Tibial artery (tissue), 4 donors: ENCODE measurements around the gene LRRC32.

Experiments
- DNase-seq, 2 donors: peaks; one replicate each; pipeline ENCODE4 v3.0.0-alpha.2; 2019
- H3K27ac ChIP-seq, 2 donors: fragments of 200-600 bp; sonication (generic) in 1 of 2; 1 replicate in 1 of 2; 2 replicates in 1 of 2; pipeline ENCODE4 v1.5.1; 2018 to 2019; ENCODE audit warnings: mild to moderate bottlenecking in 1 of 2
- H3K27me3 ChIP-seq, 2 donors: fragments of 200-600 bp; sonication (generic) in 1 of 2; one replicate each; pipeline versions ENCODE4 v1.5.1 to v1.6.0; 2016 to 2019
- H3K36me3 ChIP-seq, 3 donors: fragments of 200-600 bp; sonication (generic) in 2 of 3; one replicate each; pipeline ENCODE4 v1.5.1; 2016 to 2019; ENCODE audit warnings: mild to moderate bottlenecking in 2 of 3
- H3K4me1 ChIP-seq, 4 donors: fragments of 200-600 bp; sonication (generic) in 2 of 4; 1 replicate in 3 of 4; 2 replicates in 1 of 4; pipeline ENCODE4 v1.5.1; 2016 to 2019
- H3K4me3 ChIP-seq, 2 donors: fragments of 200-600 bp; sonication (generic) in 1 of 2; 1 replicate in 1 of 2; 2 replicates in 1 of 2; pipeline ENCODE4 v1.5.1; 2018 to 2019; ENCODE audit warnings: mild to moderate bottlenecking in 2 of 2
- H3K9me3 ChIP-seq, 3 donors: fragments of 200-600 bp; sonication (generic) in 1 of 3; one replicate each; pipeline ENCODE4 v1.5.1; 2016 to 2019
- CTCF ChIP-seq, 2 experiments: fragments of 200-600 bp in 1 of 2; fragments of 450-650 bp in 1 of 2; IDR thresholded peaks; one replicate each; pipeline ENCODE4 v1.5.1; 2017 to 2019; ENCODE audit warnings: antibody characterized with exemption in 2 of 2, mild to moderate bottlenecking in 1 of 2, moderate library complexity in 1 of 2
- intact Hi-C: fragments of 100-400 bp; cut with DNase I; formaldehyde crosslinking; loops from one replicate; pipeline ENCODE4 v1.15.0; 2023; ENCODE audit warnings: low total_unique reads

LRRC32 gene

GRCh38 chr11:76658231-76658630 is 12.3 kb downstream of the LRRC32 start:
- H3K4me3 ChIP-seq: no peak overlapping the region
- peaks cover 16 to 37% (median 29%) of the 10 kb centered on the region in 3 donors for H3K36me3 ChIP-seq
- peaks cover 0 to 81% (median 68%) of the 10 kb centered on the region in 4 donors for H3K4me1 ChIP-seq
- intact Hi-C loops: loop anchor here (5.0 kb wide), 1 partner anchor 36 kb away; no protein-coding TSS in a partner anchor
- peak; percentile 6 to 50 for DNase-seq
- H3K9me3 ChIP-seq: no peaks in the 10 kb centered on the region
- no peaks in the 10 kb centered on the region for H3K27me3 ChIP-seq
- TF ChIP-seq CTCF (IDR thresholded peaks at IDR 0.05): no peak
- H3K27ac ChIP-seq: peak overlapping the region; percentile 80 to 91

GRCh38 chr11:76657187-76658170 is 13.1 kb downstream of the LRRC32 start:
- Histone ChIP-seq H3K36me3 (peaks cover 16 to 36% (median 29%) of the 10 kb centered on the region in 3 donors), H3K4me1 (peaks cover 0 to 83% (median 69%) of the 10 kb centered on the region in 4 donors), H3K4me3 (no peak overlapping the region), H3K9me3 (no peaks in the 10 kb centered on the region), H3K27me3 (no peaks in the 10 kb centered on the region), H3K27ac (peak overlapping the region; percentile 80 to 91)
- DNase-seq: peak; percentile 21 to 75
- intact Hi-C loops: loop anchor here (5.0 kb wide), 1 partner anchor 35 kb away; no protein-coding TSS in a partner anchor
- no peak for TF ChIP-seq CTCF (IDR thresholded peaks at IDR 0.05)

- Histone ChIP-seq H3K9me3 (no peaks in the 10 kb centered on the region), H3K27me3 (no peaks in the 10 kb centered on the region), H3K4me3 (no peak overlapping the region), H3K36me3 (peaks cover 16 to 36% (median 29%) of the 10 kb centered on the region in 3 donors), H3K27ac (peak overlapping the region; percentile 80 to 91), H3K4me1 (peaks cover 0 to 74% (median 65%) of the 10 kb centered on the region in 4 donors)
- TF ChIP-seq CTCF (IDR thresholded peaks at IDR 0.05): no peak
- intact Hi-C loops: loop anchor here (5.0 kb wide), 1 partner anchor 34 kb away; no protein-coding TSS in a partner anchor
- DNase-seq: peak; percentile 24 to 75
Measured at GRCh38 chr11:76656571-76657081, 13.9 kb downstream of the LRRC32 start.

GRCh38 chr11:76656050-76656531 is 14.5 kb downstream of the LRRC32 start:
- intact Hi-C loops: loop anchor here (5.0 kb wide), 1 partner anchor 34 kb away; no protein-coding TSS in a partner anchor
- peak overlapping the region; percentile 80 to 91 for H3K27ac ChIP-seq
- peak; percentile 21 to 66 for DNase-seq

More at GRCh38 chr11:76656050-76656531, 14.5 kb downstream of the LRRC32 start:
- peaks cover 0 to 73% (median 63%) of the 10 kb centered on the region in 4 donors for H3K4me1 ChIP-seq
- no peaks in the 10 kb centered on the region for H3K9me3 ChIP-seq
- TF ChIP-seq CTCF (IDR thresholded peaks at IDR 0.05): no peak
- no peaks in the 10 kb centered on the region for H3K27me3 ChIP-seq
- H3K36me3 ChIP-seq: peaks cover 16 to 34% (median 23%) of the 10 kb centered on the region in 3 donors
- H3K4me3 ChIP-seq: no peak overlapping the region
